HEK293T (cell line): ENCODE measurements around the gene CBARP.

Source experiments
- ARNT ChIP-seq: fragments of 450-650 bp; IDR thresholded peaks from 2 replicates; pipeline ENCODE4 v1.6.1; 2017; ENCODE audit warnings: mild to moderate bottlenecking
- BHLHE40 ChIP-seq: fragments of 450-650 bp; IDR thresholded peaks from 2 replicates; pipeline ENCODE4 v1.6.1; 2016; ENCODE audit warnings: mild to moderate bottlenecking, moderate library complexity, borderline replicate concordance
- ELF4 ChIP-seq: fragments of 450-650 bp; IDR thresholded peaks from 2 replicates; pipeline ENCODE4 v1.6.1; 2017; ENCODE audit warnings: antibody characterized with exemption
- FOXA1 ChIP-seq: fragments of 450-650 bp; IDR thresholded peaks from 2 replicates; pipeline ENCODE4 v1.6.1; 2016; ENCODE audit warnings: mild to moderate bottlenecking
- FOXK2 ChIP-seq: fragments of 450-650 bp; IDR thresholded peaks from 2 replicates; pipeline ENCODE4 v1.6.1; 2016; ENCODE audit warnings: mild to moderate bottlenecking
- FOXM1 ChIP-seq: fragments of 450-650 bp; IDR thresholded peaks from 2 replicates; pipeline ENCODE4 v1.6.1; 2017; ENCODE audit warnings: mild to moderate bottlenecking, borderline replicate concordance
- HDGF ChIP-seq: fragments of 450-650 bp; IDR thresholded peaks from 2 replicates; pipeline ENCODE4 v1.6.1; 2017; ENCODE audit warnings: antibody characterized with exemption, borderline replicate concordance
- L3MBTL2 ChIP-seq: fragments of 450-650 bp; conservative IDR thresholded peaks from 2 replicates; pipeline ENCODE4 v1.6.1; 2016; ENCODE audit warnings: mild to moderate bottlenecking
- SP1 ChIP-seq: fragments of 450-650 bp; IDR thresholded peaks from 2 replicates; pipeline ENCODE4 v1.6.1; 2017
- SUZ12 ChIP-seq: fragments of 450-650 bp; IDR thresholded peaks from 2 replicates; pipeline ENCODE4 v1.6.1; 2016; ENCODE audit warnings: mild to moderate bottlenecking
- TARDBP ChIP-seq: fragments of 450-650 bp; IDR thresholded peaks from 2 replicates; pipeline ENCODE4 v1.6.1; 2016
- ZNF384 ChIP-seq: fragments of 450-650 bp; IDR thresholded peaks from 2 replicates; pipeline ENCODE4 v1.6.1; 2016

DNA sequence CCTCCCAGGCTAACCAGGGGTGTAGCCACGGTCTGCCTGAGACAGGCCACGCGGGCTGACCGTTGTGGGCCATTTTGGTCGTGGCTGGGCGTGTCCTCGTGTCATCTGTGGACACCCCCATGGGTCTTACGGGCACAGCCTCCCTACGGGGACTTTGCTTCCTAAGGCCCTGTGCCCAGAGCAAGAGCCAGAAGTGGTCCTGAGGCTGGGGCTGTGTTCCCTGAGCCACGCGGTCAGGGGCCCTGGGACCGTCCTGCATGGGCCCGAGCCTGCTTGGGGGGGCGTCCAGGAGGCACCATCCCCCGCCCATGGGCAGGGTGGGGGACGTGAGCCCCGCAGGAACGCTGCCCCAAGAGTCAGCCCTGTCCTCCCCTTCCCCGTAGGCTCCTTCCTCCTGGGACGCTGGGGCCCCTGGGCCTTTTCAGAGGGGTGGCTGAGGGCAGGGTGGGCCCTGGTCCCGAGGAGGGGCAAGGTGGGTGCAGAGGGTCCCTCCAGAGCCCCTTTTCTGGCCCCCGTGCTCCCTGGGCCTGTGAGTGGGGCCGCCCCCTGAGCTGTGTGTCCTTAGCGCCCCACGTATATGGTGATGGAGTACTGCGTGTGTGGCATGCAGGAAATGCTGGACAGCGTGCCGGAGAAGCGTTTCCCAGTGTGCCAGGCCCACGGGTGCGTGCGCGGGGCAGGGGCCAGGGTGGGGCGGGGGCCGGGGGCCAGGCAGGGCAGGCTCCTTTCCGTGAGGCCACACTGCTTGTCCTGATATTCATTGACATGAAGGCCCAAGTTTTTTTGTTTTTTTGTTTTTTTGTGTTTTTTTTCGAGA is 18.8 kb downstream of the CBARP start:
- TF ChIP-seq FOXA1 (no peak), SP1 (no peak), FOXK2 (no peak), ZNF384 (no peak), ARNT (no peak), SUZ12 (no peak), TARDBP (no peak), ELF4 (no peak), FOXM1 (no peak), L3MBTL2 (no peak), BHLHE40 (no peak), HDGF (no peak)
